Mesenchymal stem cell (in vitro differentiated cells and primary cell): ENCODE results near the gene CAMK2D.
A peak's percentile ranks its signal among the peaks of the same experiment; 100 is the strongest.

Experiments
- DNase-seq: peaks from one replicate; pipeline ENCODE4 v3.0.0-alpha.2; 2013
- H2AFZ ChIP-seq: one replicate; pipeline ENCODE4 v1.6.1; 2013; ENCODE audit warnings: low read depth, mild to moderate bottlenecking, control low read depth, inconsistent platforms, low read length, moderate library complexity
- H2AK5ac ChIP-seq: 2 replicates; pipeline ENCODE4 v1.6.1; 2013; ENCODE audit warnings: low read length, moderate library complexity, mild to moderate bottlenecking, inconsistent platforms; ENCODE audit not compliant: severe bottlenecking
- H2BK120ac ChIP-seq: one replicate; pipeline ENCODE4 v1.6.1; 2013; ENCODE audit warnings: low read depth, mild to moderate bottlenecking, inconsistent platforms, low read length, moderate library complexity
- H2BK12ac ChIP-seq, 2 experiments: one replicate each; pipeline ENCODE4 v1.6.1; 2013; ENCODE audit warnings: inconsistent platforms in 2 of 2, low read length in 2 of 2, mild to moderate bottlenecking in 2 of 2, moderate library complexity in 2 of 2, control low read depth in 1 of 2
- H2BK15ac ChIP-seq: one replicate; pipeline ENCODE4 v1.6.1; 2013; ENCODE audit warnings: mild to moderate bottlenecking, low read depth, inconsistent platforms; ENCODE audit not compliant: poor library complexity, severe bottlenecking
- H2BK5ac ChIP-seq: 2 replicates; pipeline ENCODE4 v1.6.1; 2013; ENCODE audit warnings: low read depth, mild to moderate bottlenecking, low read length, control low read depth, inconsistent platforms; ENCODE audit not compliant: poor library complexity, severe bottlenecking
- H3K14ac ChIP-seq, 2 experiments: one replicate each; pipeline ENCODE4 v1.6.1; 2013; ENCODE audit warnings: inconsistent platforms in 2 of 2, low read length in 2 of 2, control low read depth in 1 of 2, mild to moderate bottlenecking in 1 of 2, moderate library complexity in 1 of 2
- H3K18ac ChIP-seq, 2 experiments: one replicate each; pipeline ENCODE4 v1.6.1; 2013; ENCODE audit warnings: inconsistent platforms in 2 of 2, low read length in 2 of 2, control low read depth in 1 of 2, low read depth in 1 of 2, mild to moderate bottlenecking in 1 of 2
- H3K23ac ChIP-seq, 2 experiments: one replicate each; pipeline ENCODE4 v1.6.1; 2013; ENCODE audit warnings: inconsistent platforms in 2 of 2, low read length in 2 of 2, mild to moderate bottlenecking in 2 of 2, moderate library complexity in 2 of 2, control low read depth in 1 of 2
- H3K27ac ChIP-seq: 2 replicates; pipeline ENCODE4 v1.5.1; 2013; ENCODE audit warnings: mild to moderate bottlenecking, moderate library complexity, low read length, control low read depth, inconsistent platforms; ENCODE audit not compliant: poor library complexity, severe bottlenecking
- H3K27me3 ChIP-seq, 2 experiments: 2 replicates each; pipeline versions ENCODE4 v1.6.1 to v1.7.0; 2013; ENCODE audit warnings: low read length in 2 of 2, mild to moderate bottlenecking in 2 of 2, moderate library complexity in 2 of 2, control low read depth in 1 of 2, inconsistent platforms in 1 of 2; ENCODE audit not compliant: control insufficient read depth in 1 of 2, insufficient read depth in 1 of 2
- H3K36me3 ChIP-seq, 2 experiments: 2 replicates each; pipeline versions ENCODE4 v1.6.1 to v1.7.0; 2013; ENCODE audit warnings: low read length in 2 of 2, control low read depth in 1 of 2, inconsistent platforms in 1 of 2, low read depth in 1 of 2, mild to moderate bottlenecking in 1 of 2; ENCODE audit not compliant: insufficient read depth in 2 of 2, control insufficient read depth in 1 of 2
- H3K4ac ChIP-seq, 2 experiments: one replicate each; pipeline ENCODE4 v1.6.1; 2013; ENCODE audit warnings: inconsistent platforms in 2 of 2, low read length in 2 of 2, mild to moderate bottlenecking in 2 of 2, moderate library complexity in 2 of 2, control low read depth in 1 of 2, low read depth in 1 of 2
- H3K4me1 ChIP-seq: 2 replicates; pipeline ENCODE4 v1.6.1; 2013; ENCODE audit warnings: low read depth, low read length, control low read depth; ENCODE audit not compliant: control insufficient read depth, insufficient read depth
- H3K4me2 ChIP-seq: 2 replicates; pipeline ENCODE4 v1.6.1; 2013; ENCODE audit warnings: low read length, mild to moderate bottlenecking, inconsistent platforms; ENCODE audit not compliant: poor library complexity, severe bottlenecking
- H3K4me3 ChIP-seq, 2 experiments: 2 replicates each; pipeline versions ENCODE4 v1.5.1 to v1.7.0; 2013; ENCODE audit warnings: low read length in 2 of 2, mild to moderate bottlenecking in 2 of 2, control low read depth in 1 of 2, low read depth in 1 of 2; ENCODE audit not compliant: insufficient read depth in 1 of 2
- H3K79me1 ChIP-seq: replicated peaks from 2 replicates; pipeline ENCODE4 v1.6.1; 2013; ENCODE audit warnings: mild to moderate bottlenecking, control low read depth, low read length, inconsistent platforms; ENCODE audit not compliant: poor library complexity, severe bottlenecking
- H3K9ac ChIP-seq: 2 replicates; pipeline ENCODE4 v1.7.0; 2013; ENCODE audit warnings: mild to moderate bottlenecking, low read length, moderate library complexity
- H3K9me3 ChIP-seq: 2 replicates; pipeline ENCODE4 v1.7.0; 2013; ENCODE audit warnings: mild to moderate bottlenecking, low read length; ENCODE audit not compliant: control insufficient read depth
- H4K8ac ChIP-seq: one replicate; pipeline ENCODE4 v1.6.1; 2013; ENCODE audit warnings: inconsistent platforms, mild to moderate bottlenecking, low read length, moderate library complexity
- H4K91ac ChIP-seq: one replicate; pipeline ENCODE4 v1.6.1; 2013; ENCODE audit warnings: mild to moderate bottlenecking, low read length, inconsistent platforms
- WGBS: methylation state at CpG from one replicate; pipeline ENCODE4 v1.1.7; 2013; ENCODE audit warnings: mixed read lengths; 5-methylcytosine and 5-hydroxymethylcytosine counted together

The CAMK2D gene

GRCh38 chr4:113785781-113786180, 24.2 kb upstream of the CAMK2D start:
- Histone ChIP-seq H3K14ac (no peak overlapping the region), H3K18ac (no peak overlapping the region), H2AFZ (no peak overlapping the region), H3K4ac (no peak overlapping the region), H2AK5ac (no peak overlapping the region), H3K27ac (no peak overlapping the region), H3K4me3 (no peak overlapping the region), H3K9me3 (no peaks in the 10 kb centered on the region), H3K4me1 (peaks cover 2% of the 10 kb centered on the region), H4K91ac (no peak overlapping the region), H3K23ac (no peak overlapping the region), H3K9ac (no peak overlapping the region), H2BK12ac (no peak overlapping the region), H3K27me3 (no peaks in the 10 kb centered on the region), H2BK120ac (no peak overlapping the region), H3K36me3 (no peaks in the 10 kb centered on the region), H2BK5ac (no peak overlapping the region), H3K4me2 (no peak overlapping the region), H4K8ac (no peak overlapping the region), H2BK15ac (no peak overlapping the region), H3K79me1 (no peaks in the 10 kb centered on the region)
- no peak for DNase-seq
- 94% methylated on average over 2 of the region's 2 CpGs for WGBS

GRCh38 chr4:113784497-113785250, 23.1 kb upstream of the CAMK2D start:
- H3K4me2 ChIP-seq, result no peak overlapping the region
- H3K27ac ChIP-seq, result peak overlapping the region; percentile 71
- no peaks in the 10 kb centered on the region for H3K27me3 ChIP-seq
- no peak overlapping the region for H2AK5ac ChIP-seq
- H3K4ac ChIP-seq, result peak overlapping the region in 1 of 2 experiments; percentile 47
- peak overlapping the region; percentile 22 for H3K9ac ChIP-seq
- H2BK12ac ChIP-seq, result peak overlapping the region; percentile 12 to 49
- no peak overlapping the region for H3K23ac ChIP-seq
- H3K4me3 ChIP-seq, result peak overlapping the region in 1 of 2 experiments; percentile 23
- WGBS, result 36% methylated on average over 2 of the region's 2 CpGs
- no peak overlapping the region for H2BK15ac ChIP-seq
- peak; percentile 97 for DNase-seq
- H2AFZ ChIP-seq, result no peak overlapping the region
- H3K9me3 ChIP-seq, result no peaks in the 10 kb centered on the region
- no peak overlapping the region for H2BK5ac ChIP-seq
- H3K14ac ChIP-seq, result no peak overlapping the region
- H4K91ac ChIP-seq, result no peak overlapping the region
- peak overlapping the region in 1 of 2 experiments; percentile 46 for H3K18ac ChIP-seq
- no peaks in the 10 kb centered on the region for H3K79me1 ChIP-seq
- H3K36me3 ChIP-seq, result no peaks in the 10 kb centered on the region
- peaks cover 2% of the 10 kb centered on the region for H3K4me1 ChIP-seq
- no peak overlapping the region for H2BK120ac ChIP-seq
- H4K8ac ChIP-seq, result no peak overlapping the region

GRCh38 chr4:113783701-113784100, 22.2 kb upstream of the CAMK2D start:
- Histone ChIP-seq H3K14ac (no peak overlapping the region), H3K79me1 (no peaks in the 10 kb centered on the region), H3K18ac (peak overlapping the region in 1 of 2 experiments; percentile 62), H3K4me1 (peaks cover 2% of the 10 kb centered on the region), H4K91ac (no peak overlapping the region), H3K9ac (no peak overlapping the region), H3K9me3 (no peaks in the 10 kb centered on the region), H3K4ac (no peak overlapping the region), H3K4me3 (no peak overlapping the region), H3K27ac (no peak overlapping the region), H3K23ac (no peak overlapping the region), H3K4me2 (no peak overlapping the region), H2BK5ac (no peak overlapping the region), H2BK120ac (no peak overlapping the region), H2BK15ac (no peak overlapping the region), H3K27me3 (no peaks in the 10 kb centered on the region), H3K36me3 (no peaks in the 10 kb centered on the region), H4K8ac (no peak overlapping the region), H2AFZ (no peak overlapping the region), H2AK5ac (no peak overlapping the region), H2BK12ac (peak overlapping the region in 1 of 2 experiments; percentile 54)
- no peak for DNase-seq
- WGBS, result 80% methylated on average over 6 of the region's 6 CpGs

GRCh38 chr4:113783289-113783688, 21.8 kb upstream of the CAMK2D start:
- Histone ChIP-seq H2BK120ac (no peak overlapping the region), H3K36me3 (no peaks in the 10 kb centered on the region), H3K14ac (no peak overlapping the region), H3K4me2 (no peak overlapping the region), H3K4me3 (no peak overlapping the region), H3K27me3 (no peaks in the 10 kb centered on the region), H3K23ac (no peak overlapping the region), H2BK12ac (peak overlapping the region in 1 of 2 experiments; percentile 77), H3K79me1 (no peaks in the 10 kb centered on the region), H3K9me3 (no peaks in the 10 kb centered on the region), H2BK5ac (no peak overlapping the region), H3K4ac (no peak overlapping the region), H2AFZ (no peak overlapping the region), H3K18ac (peak overlapping the region; percentile 43 to 70), H3K9ac (no peak overlapping the region), H4K8ac (no peak overlapping the region), H3K4me1 (peaks cover 2% of the 10 kb centered on the region), H4K91ac (no peak overlapping the region), H2BK15ac (peak overlapping the region; percentile 52), H3K27ac (no peak overlapping the region), H2AK5ac (no peak overlapping the region)
- DNase-seq, result no peak
- WGBS, result 95% methylated on average over 2 of the region's 2 CpGs
